Skeletal muscle satellite cell (primary cell): ENCODE data around the gene FCMR.

Experiments used
- H3K27me3 ChIP-seq: 2 replicates; pipeline ENCODE4 v1.7.0; 2013; ENCODE audit warnings: low read length; ENCODE audit not compliant: control insufficient read depth, insufficient read depth
- H3K36me3 ChIP-seq: 2 replicates; pipeline ENCODE4 v1.7.0; 2013; ENCODE audit warnings: mild to moderate bottlenecking, control low read depth, low read length; ENCODE audit not compliant: insufficient read depth
- H3K4me1 ChIP-seq: 2 replicates; pipeline ENCODE4 v1.7.0; 2013; ENCODE audit warnings: low read length; ENCODE audit not compliant: control insufficient read depth, insufficient read depth
- H3K4me2 ChIP-seq: 2 replicates; pipeline ENCODE4 v1.7.0; 2013; ENCODE audit warnings: mild to moderate bottlenecking, low read length
- H3K4me3 ChIP-seq: 2 replicates; pipeline ENCODE4 v1.7.0; 2013; ENCODE audit warnings: low read length
- H3K9ac ChIP-seq: 2 replicates; pipeline ENCODE4 v1.7.0; 2013; ENCODE audit warnings: mild to moderate bottlenecking, low read depth, low read length, moderate library complexity
- H3K9me3 ChIP-seq: replicated peaks from 2 replicates; pipeline ENCODE4 v1.7.0; 2013; ENCODE audit warnings: mild to moderate bottlenecking, control low read depth, low read length

Gene FCMR

GRCh38 chr1:206905295-206906164 is 16.2 kb downstream of the FCMR start:
- H3K36me3 ChIP-seq = no peaks in the 10 kb centered on the region
- peaks cover 31% of the 10 kb centered on the region for H3K4me1 ChIP-seq

GRCh38 chr1:206904423-206905142 is 17.2 kb downstream of the FCMR start:
- peaks cover 27% of the 10 kb centered on the region for H3K4me1 ChIP-seq

More at GRCh38 chr1:206905295-206906164, 16.2 kb downstream of the FCMR start:
- Histone ChIP-seq H3K9me3 (no peaks in the 10 kb centered on the region), H3K4me2 (peak overlapping the region; percentile 22), H3K4me3 (no peak overlapping the region), H3K9ac (no peak overlapping the region), H3K27me3 (peaks cover 4% of the 10 kb centered on the region)

DNA sequence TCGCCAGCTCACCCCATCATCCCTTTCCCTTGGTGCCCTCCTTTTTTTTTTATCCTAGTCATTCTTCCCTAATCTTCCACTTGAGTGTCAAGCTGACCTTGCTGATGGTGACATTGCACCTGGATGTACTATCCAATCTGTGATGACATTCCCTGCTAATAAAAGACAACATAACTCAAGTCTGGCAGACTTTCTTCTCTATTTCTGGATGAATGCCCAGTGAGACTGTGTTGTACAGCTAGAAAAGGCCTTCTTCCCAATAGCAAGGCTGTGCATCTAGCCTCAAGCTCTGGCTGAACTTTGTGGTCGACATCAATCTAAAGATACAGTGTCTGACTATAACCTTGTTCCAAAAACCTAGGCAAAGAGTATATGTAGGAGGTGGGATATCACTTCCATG is 18.1 kb downstream of the FCMR start:
- no peaks in the 10 kb centered on the region for H3K36me3 ChIP-seq
- no peak overlapping the region for H3K9ac ChIP-seq
- peaks cover 27% of the 10 kb centered on the region for H3K4me1 ChIP-seq
- H3K4me3 ChIP-seq = no peak overlapping the region
- no peak overlapping the region for H3K4me2 ChIP-seq
- H3K9me3 ChIP-seq = no peaks in the 10 kb centered on the region
- peaks cover under 1% of the 10 kb centered on the region for H3K27me3 ChIP-seq

More at GRCh38 chr1:206904423-206905142, 17.2 kb downstream of the FCMR start:
- Histone ChIP-seq H3K27me3 (peaks cover 4% of the 10 kb centered on the region), H3K9ac (no peak overlapping the region), H3K9me3 (no peaks in the 10 kb centered on the region), H3K4me2 (no peak overlapping the region), H3K4me3 (no peak overlapping the region), H3K36me3 (no peaks in the 10 kb centered on the region)

DNA sequence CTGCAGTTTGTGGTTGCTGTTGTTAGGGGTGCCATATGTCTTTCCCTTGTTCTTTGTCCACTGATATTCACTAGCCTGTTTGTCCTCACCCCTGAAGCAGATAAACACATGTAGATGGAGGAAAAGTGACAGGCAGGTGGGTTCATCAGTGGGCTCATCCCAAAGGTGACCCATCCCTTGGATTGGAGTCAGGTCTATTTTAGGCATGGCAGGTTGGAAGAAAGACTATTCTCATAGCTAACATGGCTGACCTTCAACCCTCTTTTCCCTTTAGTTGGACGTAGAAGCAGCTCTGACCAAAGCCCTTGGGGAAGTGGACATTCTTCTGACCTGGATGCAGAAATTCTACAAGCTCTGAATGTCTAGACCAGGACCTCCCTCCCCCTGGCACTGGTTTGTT is 19.0 kb downstream of the FCMR start:
- Histone ChIP-seq H3K4me2 (no peak overlapping the region), H3K27me3 (no peaks in the 10 kb centered on the region), H3K4me3 (no peak overlapping the region), H3K9ac (no peak overlapping the region), H3K36me3 (no peaks in the 10 kb centered on the region), H3K9me3 (no peaks in the 10 kb centered on the region), H3K4me1 (peaks cover 36% of the 10 kb centered on the region)

- H3K4me2 ChIP-seq = no peak overlapping the region
- H3K9me3 ChIP-seq = no peaks in the 10 kb centered on the region
- H3K27me3 ChIP-seq = no peaks in the 10 kb centered on the region
- peaks cover 43% of the 10 kb centered on the region for H3K4me1 ChIP-seq
- no peaks in the 10 kb centered on the region for H3K36me3 ChIP-seq
- no peak overlapping the region for H3K9ac ChIP-seq
- H3K4me3 ChIP-seq = no peak overlapping the region
Measured at GRCh38 chr1:206901944-206902343, 19.8 kb downstream of the FCMR start.

GRCh38 chr1:206900149-206900548 is 21.6 kb downstream of the FCMR start:
- Histone ChIP-seq H3K4me3 (no peak overlapping the region), H3K4me2 (no peak overlapping the region), H3K27me3 (no peaks in the 10 kb centered on the region), H3K4me1 (peaks cover 52% of the 10 kb centered on the region), H3K9ac (no peak overlapping the region), H3K36me3 (no peaks in the 10 kb centered on the region), H3K9me3 (no peaks in the 10 kb centered on the region)

- Histone ChIP-seq H3K9me3 (no peaks in the 10 kb centered on the region), H3K4me1 (peaks cover 51% of the 10 kb centered on the region), H3K4me3 (no peak overlapping the region), H3K36me3 (no peaks in the 10 kb centered on the region), H3K4me2 (no peak overlapping the region), H3K27me3 (no peaks in the 10 kb centered on the region), H3K9ac (no peak overlapping the region)
Measured at GRCh38 chr1:206899717-206900116, 22.0 kb downstream of the FCMR start.

DNA sequence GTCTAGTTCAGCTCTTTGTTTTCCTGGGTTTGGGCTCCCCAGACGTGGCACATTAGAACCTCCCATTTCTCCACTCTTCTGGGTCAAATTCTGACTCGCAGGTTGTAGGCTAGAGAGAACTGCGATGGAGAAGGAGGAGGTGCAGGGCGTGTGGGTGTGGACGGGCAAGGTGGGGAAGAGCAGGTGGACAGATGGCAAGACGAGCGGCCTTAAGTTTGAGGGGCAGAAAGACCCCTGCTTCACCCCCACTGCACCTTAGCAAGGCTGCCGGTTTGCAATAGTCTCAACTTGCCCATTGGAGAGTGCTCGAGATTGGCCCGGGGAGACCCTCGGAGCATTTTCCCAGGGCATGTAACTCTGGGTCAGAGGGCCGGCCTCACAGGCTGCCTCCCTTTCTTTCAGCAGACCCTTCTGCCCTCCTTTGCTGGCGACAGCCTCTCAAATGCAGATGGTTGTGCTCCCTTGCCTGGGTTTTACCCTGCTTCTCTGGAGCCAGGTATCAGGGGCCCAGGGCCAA is 22.8 kb downstream of the FCMR start:
- no peaks in the 10 kb centered on the region for H3K27me3 ChIP-seq
- no peak overlapping the region for H3K9ac ChIP-seq
- H3K9me3 ChIP-seq = no peaks in the 10 kb centered on the region
- H3K4me1 ChIP-seq = peaks cover 49% of the 10 kb centered on the region
- peak overlapping the region; percentile 61 for H3K4me2 ChIP-seq
- H3K36me3 ChIP-seq = no peaks in the 10 kb centered on the region
- H3K4me3 ChIP-seq = no peak overlapping the region

- no peaks in the 10 kb centered on the region for H3K9me3 ChIP-seq
- H3K9ac ChIP-seq = peak overlapping the region; percentile 59
- H3K27me3 ChIP-seq = no peaks in the 10 kb centered on the region
- peak overlapping the region; percentile 61 for H3K4me2 ChIP-seq
- no peaks in the 10 kb centered on the region for H3K36me3 ChIP-seq
- H3K4me1 ChIP-seq = peaks cover 47% of the 10 kb centered on the region
- peak overlapping the region; percentile 52 for H3K4me3 ChIP-seq
Measured at GRCh38 chr1:206898089-206898914, 23.4 kb downstream of the FCMR start.

- H3K9me3 ChIP-seq = no peaks in the 10 kb centered on the region
- peaks cover 57% of the 10 kb centered on the region for H3K4me1 ChIP-seq
- H3K36me3 ChIP-seq = no peaks in the 10 kb centered on the region
- peak within 1 kb of the TSS; percentile 52 for H3K4me3 ChIP-seq
- H3K27me3 ChIP-seq = no peaks in the 10 kb centered on the region
- peak within 1 kb of the TSS; percentile 59 for H3K9ac ChIP-seq
- peak within 1 kb of the TSS; percentile 61 for H3K4me2 ChIP-seq
Measured at GRCh38 chr1:206897175-206897574, 24.6 kb downstream of the FCMR start, which contains the start of gene IL24. IL24 (plus strand) TSS chr1:206897443; CDS start chr1:206897833, 390 bp downstream.

DNA sequence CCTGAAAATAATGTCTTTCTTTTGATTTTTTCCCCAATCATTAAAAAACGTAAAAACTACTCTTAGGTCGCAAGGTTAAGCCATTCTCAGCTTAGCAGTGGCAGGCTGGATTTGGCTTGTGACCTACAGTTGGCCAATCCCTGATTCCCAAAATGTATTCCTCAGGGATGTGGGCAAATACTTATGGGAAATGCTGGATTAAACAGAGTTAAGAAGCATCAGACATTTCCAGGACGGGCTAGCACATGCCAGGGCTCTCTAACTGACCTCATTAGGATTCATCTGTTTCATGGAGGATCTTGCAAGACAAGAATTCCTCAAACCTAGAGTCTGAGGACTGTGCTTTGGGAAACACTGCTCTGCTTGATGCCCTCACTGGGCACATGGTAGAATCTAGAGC is 25.5 kb downstream of the FCMR start:
- H3K9ac ChIP-seq = no peak overlapping the region
- H3K4me1 ChIP-seq = peaks cover 66% of the 10 kb centered on the region
- H3K4me3 ChIP-seq = no peak overlapping the region
- H3K36me3 ChIP-seq = no peaks in the 10 kb centered on the region
- H3K27me3 ChIP-seq = no peaks in the 10 kb centered on the region
- H3K4me2 ChIP-seq = peak overlapping the region; percentile 2
- H3K9me3 ChIP-seq = no peaks in the 10 kb centered on the region
